ENCODE measurements around the gene MAP3K6.

The MAP3K6 gene

GRCh38 chr1:27379564-27380122 is 12.9 kb upstream of the MAP3K6 start:
- no peak for DNase-seq (ENCODE audit: low read depth)
- TF ChIP-seq CTCF (IDR thresholded peaks at IDR 0.05; ENCODE audit: low read depth, low read length) (no peak), MAX (IDR thresholded peaks at IDR 0.05; ENCODE audit: low read depth, low read length) (no peak), MYC (IDR thresholded peaks at IDR 0.05; ENCODE audit: low read depth, low read length) (no peak), POLR2A (IDR thresholded peaks at IDR 0.05; ENCODE audit: extremely low read depth, insufficient read length) (no peak)
- no peak overlapping the region for H3K4me3 ChIP-seq (ENCODE audit: low read depth, low read length)

- H3K4me3 ChIP-seq (ENCODE audit: low read depth, low read length), result no peak overlapping the region
- TF ChIP-seq CTCF (IDR thresholded peaks at IDR 0.05; ENCODE audit: low read depth, low read length), result no peak
- no peak for TF ChIP-seq MAX (IDR thresholded peaks at IDR 0.05; ENCODE audit: low read depth, low read length)
- TF ChIP-seq MYC (IDR thresholded peaks at IDR 0.05; ENCODE audit: low read depth, low read length), result no peak
- peak; percentile 75 for DNase-seq (ENCODE audit: low read depth)
These were observed 11.2 kb upstream of the MAP3K6 start for GRCh38 chr1:27377760-27378495.

GRCh38 chr1:27374362-27375086 is 7.8 kb upstream of the MAP3K6 start, which contains the start of gene FCN3:
FCN3 (minus strand) TSS chr1:27374824; CDS start chr1:27374818, 6 bp downstream.
- TF ChIP-seq CTCF (IDR thresholded peaks at IDR 0.05; ENCODE audit: low read depth, low read length), result no peak
- TF ChIP-seq POLR2A (IDR thresholded peaks at IDR 0.05; ENCODE audit: extremely low read depth, insufficient read length), result no peak
- TF ChIP-seq MAX (IDR thresholded peaks at IDR 0.05; ENCODE audit: low read depth, low read length), result no peak
- TF ChIP-seq MYC (IDR thresholded peaks at IDR 0.05; ENCODE audit: low read depth, low read length), result no peak
- peak; percentile 61 for DNase-seq (ENCODE audit: low read depth)
- H3K4me3 ChIP-seq (ENCODE audit: low read depth, low read length), result no peak within 1 kb of the TSS

GRCh38 chr1:27372808-27373690 is 6.3 kb upstream of the MAP3K6 start:
- TF ChIP-seq MAX (IDR thresholded peaks at IDR 0.05; ENCODE audit: low read depth, low read length) (no peak), CTCF (IDR thresholded peaks at IDR 0.05; ENCODE audit: low read depth, low read length) (peak; percentile 25)
- no peak for DNase-seq (ENCODE audit: low read depth)
- H3K4me3 ChIP-seq (ENCODE audit: low read depth, low read length), result no peak overlapping the region

- no peak overlapping the region for H3K4me3 ChIP-seq (ENCODE audit: low read depth, low read length)
- no peak for DNase-seq (ENCODE audit: low read depth)
- no peak for TF ChIP-seq POLR2A (IDR thresholded peaks at IDR 0.05; ENCODE audit: extremely low read depth, insufficient read length)
- TF ChIP-seq CTCF (IDR thresholded peaks at IDR 0.05; ENCODE audit: low read depth, low read length), result no peak
- TF ChIP-seq MYC (IDR thresholded peaks at IDR 0.05; ENCODE audit: low read depth, low read length), result no peak
- TF ChIP-seq MAX (IDR thresholded peaks at IDR 0.05; ENCODE audit: low read depth, low read length), result no peak
These were observed 5.5 kb upstream of the MAP3K6 start for GRCh38 chr1:27372022-27372807.
